Activated naive CD4-positive, alpha-beta T cell treated with anti-CD3 and anti-CD28 coated beads for 36 hours (primary cell): ENCODE data around the gene MACROD2. TPM values are rescaled to one million over a fixed set of nuclear protein-coding genes. Genes with fewer than 3 reads are reported as not detected.

ENCODE experiments used
- CTCF ChIA-PET: fragments of 350-600 bp; sonication (Branson Sonifier 250); formaldehyde crosslinking; loops from one replicate; lab custom pipeline; 2021; ENCODE audit warnings: antibody characterized with exemption; lab: Charles Lee
- DNase-seq: peaks from one replicate; pipeline ENCODE4 v3.0.0-alpha.2; 2020
- H3K27ac Mint-ChIP-seq: one replicate; pipeline ENCODE4 v1.8.0; 2021; ENCODE audit warnings: mild to moderate bottlenecking, mixed read lengths
- H3K27me3 Mint-ChIP-seq: one replicate; pipeline ENCODE4 v1.8.0; 2021; ENCODE audit warnings: low read depth, mixed read lengths
- H3K36me3 Mint-ChIP-seq: one replicate; pipeline ENCODE4 v1.8.0; 2021; ENCODE audit warnings: low read depth, mixed read lengths
- H3K4me1 Mint-ChIP-seq: one replicate; pipeline ENCODE4 v1.8.0; 2021; ENCODE audit warnings: low read depth, mixed read lengths
- H3K4me3 Mint-ChIP-seq: one replicate; pipeline ENCODE4 v1.8.0; 2021; ENCODE audit warnings: mild to moderate bottlenecking, moderate library complexity, mixed read lengths
- H3K9me3 Mint-ChIP-seq: one replicate; pipeline ENCODE4 v1.8.0; 2021; ENCODE audit warnings: mixed read lengths
- intact Hi-C: fragments of 100-400 bp; cut with micrococcal nuclease; formaldehyde crosslinking; loops from one replicate; pipeline ENCODE4 v1.15.1; 2023
- total RNA-seq, 2 experiments: library from RNA; stranded (reverse); gene quantifications; one replicate each; pipeline ENCODE4 v1.2.3, GENCODE V29; 2021

The MACROD2 gene
- total RNA-seq, 2 experiments from 2014 or later: not detected

GRCh38 chr20:14947536-14947935 is 952.2 kb downstream of the MACROD2 start:
- H3K4me1 Mint-ChIP-seq: no peaks in the 10 kb centered on the region
- peaks cover 9% of the 10 kb centered on the region for H3K9me3 Mint-ChIP-seq
- intact Hi-C loops: no loop called here
- H3K27me3 Mint-ChIP-seq: no peaks in the 10 kb centered on the region
- CTCF ChIA-PET: interaction anchor here (0.6 kb wide), 1 partner anchor 37 kb away, joined by 3 read pairs; no protein-coding TSS in a partner anchor
- no peak overlapping the region for H3K27ac Mint-ChIP-seq
- DNase-seq: no peak
- H3K4me3 Mint-ChIP-seq: no peak overlapping the region
- no peaks in the 10 kb centered on the region for H3K36me3 Mint-ChIP-seq

DNA sequence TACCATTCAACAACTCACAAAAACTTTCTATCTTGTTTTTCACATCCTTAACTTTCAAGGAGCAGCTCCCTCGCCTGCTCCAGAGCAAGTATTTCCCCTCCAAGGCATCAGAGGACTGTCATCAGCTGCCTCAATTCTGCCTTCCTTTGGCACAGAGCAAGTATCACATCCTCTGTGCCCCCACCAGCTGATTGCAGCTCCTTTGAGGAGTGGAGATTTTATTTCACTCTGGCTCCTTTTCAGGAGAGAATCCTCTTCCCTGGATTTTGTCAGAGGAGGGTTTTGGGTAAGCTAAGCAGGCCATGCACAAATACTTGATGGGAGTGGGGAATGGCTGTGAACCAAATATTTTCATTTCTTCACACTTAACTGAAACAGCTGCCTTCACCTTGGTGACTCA is 952.6 kb downstream of the MACROD2 start:
- intact Hi-C loops: no loop called here

DNA sequence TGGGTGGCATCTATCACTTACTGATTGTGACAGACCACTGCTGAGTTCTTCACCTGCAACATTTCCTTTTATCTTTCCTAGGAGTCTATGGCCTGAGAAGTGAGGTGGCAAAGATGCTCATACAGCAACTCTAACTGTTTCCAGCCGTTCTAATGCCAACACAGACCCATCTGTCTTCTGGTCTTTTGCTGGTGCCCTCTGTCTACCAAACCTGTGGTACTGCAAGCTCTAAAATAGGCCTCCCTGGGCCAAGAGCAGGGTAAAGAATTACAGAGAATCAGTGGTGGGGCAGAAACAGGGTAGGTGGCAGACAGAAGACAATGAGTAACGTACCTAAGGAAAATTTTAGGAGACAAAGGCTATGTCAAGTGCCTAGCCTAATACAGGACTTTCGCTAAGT is 953.1 kb downstream of the MACROD2 start:
- Mint-ChIP-seq H3K36me3 (no peaks in the 10 kb centered on the region), H3K27me3 (no peaks in the 10 kb centered on the region), H3K4me3 (no peak overlapping the region), H3K9me3 (peaks cover 9% of the 10 kb centered on the region), H3K4me1 (no peaks in the 10 kb centered on the region), H3K27ac (no peak overlapping the region)
- CTCF ChIA-PET: interaction anchor here (0.6 kb wide), 1 partner anchor 38 kb away, joined by 3 read pairs; no protein-coding TSS in a partner anchor
- intact Hi-C loops: no loop called here
- DNase-seq: no peak

More for the DNA sequence above, 952.6 kb downstream of the MACROD2 start:
- H3K4me1 Mint-ChIP-seq: no peaks in the 10 kb centered on the region
- DNase-seq: no peak
- H3K27me3 Mint-ChIP-seq: no peaks in the 10 kb centered on the region
- CTCF ChIA-PET: interaction anchor here (0.6 kb wide), 1 partner anchor 37 kb away, joined by 3 read pairs; no protein-coding TSS in a partner anchor
- H3K27ac Mint-ChIP-seq: no peak overlapping the region
- no peaks in the 10 kb centered on the region for H3K36me3 Mint-ChIP-seq
- peaks cover 9% of the 10 kb centered on the region for H3K9me3 Mint-ChIP-seq
- H3K4me3 Mint-ChIP-seq: no peak overlapping the region

DNA sequence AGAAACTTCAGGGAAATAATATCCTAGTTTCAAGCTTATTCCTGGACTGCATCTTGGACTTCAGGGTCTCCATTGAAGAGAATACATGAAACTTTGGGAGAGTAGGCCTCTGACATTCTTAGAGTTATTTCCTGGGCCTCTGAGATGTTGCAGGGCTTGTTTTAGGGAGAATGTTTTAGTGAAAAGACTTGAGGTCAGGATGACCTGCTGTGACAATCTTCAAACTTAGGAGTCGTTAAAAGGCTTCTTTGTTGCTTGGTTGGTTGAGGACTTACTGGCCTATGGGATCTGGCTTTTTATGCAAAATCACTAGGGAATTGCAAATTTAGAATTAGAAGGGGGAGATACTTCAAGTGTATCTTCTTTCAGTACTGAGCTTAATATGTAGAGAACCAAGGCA is 955.3 kb downstream of the MACROD2 start:
- H3K27ac Mint-ChIP-seq: no peak overlapping the region
- H3K4me1 Mint-ChIP-seq: no peaks in the 10 kb centered on the region
- H3K4me3 Mint-ChIP-seq: no peak overlapping the region

DNA sequence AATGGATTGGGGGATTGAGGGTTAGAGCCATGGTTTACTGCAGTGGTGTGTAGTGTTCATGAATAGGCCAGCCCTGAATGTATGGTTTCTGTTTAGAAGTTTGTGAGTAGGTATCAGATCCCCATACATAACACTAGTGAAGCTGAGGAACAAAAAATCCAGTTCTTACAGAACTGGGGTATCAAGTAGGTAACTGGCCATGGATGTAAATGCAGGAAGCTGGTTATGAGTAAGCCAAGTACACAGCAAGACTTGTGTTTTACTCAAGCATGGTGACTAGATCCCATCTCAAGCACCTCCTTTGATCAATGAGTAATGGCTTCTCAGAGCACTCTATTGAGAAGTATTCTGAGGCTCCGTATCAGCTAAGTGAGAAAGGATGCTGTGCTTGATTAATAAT is 955.8 kb downstream of the MACROD2 start:
- Mint-ChIP-seq H3K4me3 (no peak overlapping the region), H3K36me3 (no peaks in the 10 kb centered on the region), H3K27ac (no peak overlapping the region), H3K9me3 (peaks cover 5% of the 10 kb centered on the region), H3K27me3 (no peaks in the 10 kb centered on the region), H3K4me1 (no peaks in the 10 kb centered on the region)
- intact Hi-C loops: no loop called here
- CTCF ChIA-PET: no interaction called here
- DNase-seq: no peak

More for the DNA sequence above, 955.3 kb downstream of the MACROD2 start:
- CTCF ChIA-PET: no interaction called here
- peaks cover 5% of the 10 kb centered on the region for H3K9me3 Mint-ChIP-seq
- DNase-seq: no peak
- no peaks in the 10 kb centered on the region for H3K27me3 Mint-ChIP-seq
- H3K36me3 Mint-ChIP-seq: no peaks in the 10 kb centered on the region
- intact Hi-C loops: no loop called here

DNA sequence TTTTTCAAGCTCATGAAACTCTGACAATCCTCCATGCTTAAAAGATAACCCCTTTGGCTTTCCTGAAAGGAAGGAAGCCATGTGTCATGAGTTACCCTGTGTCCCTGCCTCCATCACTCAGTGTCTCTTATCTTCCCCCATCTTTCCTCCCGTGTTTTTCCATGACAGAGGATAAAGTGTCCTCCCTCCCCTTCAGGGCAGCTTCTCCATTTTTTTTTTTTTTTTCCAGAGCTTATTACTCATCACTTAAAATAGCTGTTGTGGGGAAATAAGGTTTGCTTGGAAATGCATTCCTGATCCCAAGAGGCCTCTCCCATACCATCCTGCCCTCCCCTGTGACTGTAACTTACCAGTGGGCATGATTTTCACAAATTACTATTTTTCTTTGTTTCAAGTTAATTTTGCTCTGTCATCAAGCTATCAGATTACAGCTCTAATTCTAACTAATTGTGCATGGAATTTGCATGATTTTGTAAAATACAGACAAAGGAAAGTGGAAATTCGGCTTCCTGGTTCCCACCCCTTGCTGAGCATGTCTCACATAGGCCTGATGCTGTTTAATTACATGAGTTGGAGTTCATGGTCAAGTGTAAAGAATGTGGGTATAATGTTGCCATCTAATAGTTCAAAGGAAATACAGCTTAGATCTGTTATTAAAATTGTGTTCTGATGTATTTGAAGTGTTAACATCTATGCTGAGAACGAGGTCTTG is 956.5 kb downstream of the MACROD2 start:
- Mint-ChIP-seq H3K27me3 (no peaks in the 10 kb centered on the region), H3K4me3 (no peak overlapping the region), H3K36me3 (no peaks in the 10 kb centered on the region), H3K27ac (no peak overlapping the region), H3K9me3 (peaks cover 5% of the 10 kb centered on the region), H3K4me1 (no peaks in the 10 kb centered on the region)
- intact Hi-C loops: no loop called here
- CTCF ChIA-PET: no interaction called here
- no peak for DNase-seq

GRCh38 chr20:14953736-14954135 is 958.4 kb downstream of the MACROD2 start:
- Mint-ChIP-seq H3K27ac (no peak overlapping the region), H3K27me3 (no peaks in the 10 kb centered on the region), H3K4me1 (no peaks in the 10 kb centered on the region), H3K36me3 (no peaks in the 10 kb centered on the region), H3K9me3 (peaks cover 5% of the 10 kb centered on the region), H3K4me3 (no peak overlapping the region)
- DNase-seq: no peak
- intact Hi-C loops: no loop called here
- CTCF ChIA-PET: no interaction called here

DNA sequence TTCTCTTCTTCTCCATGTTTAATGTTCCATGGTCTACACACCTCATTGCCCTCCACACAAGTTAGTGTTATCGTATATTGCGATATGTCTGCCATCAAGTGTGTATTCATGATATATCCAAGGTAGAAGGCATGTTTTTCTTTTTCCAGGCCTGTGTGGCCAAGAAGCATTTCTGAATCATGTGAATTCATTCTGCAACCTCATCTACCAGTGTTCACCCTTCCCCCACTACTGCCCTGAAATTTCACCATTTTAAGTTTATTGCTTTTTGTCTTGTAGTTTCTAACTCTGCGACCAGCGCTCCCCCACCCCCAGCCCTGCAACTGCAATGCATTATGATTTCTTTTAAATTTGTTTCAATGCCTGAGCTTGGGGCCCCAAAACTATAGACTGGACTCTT is 960.1 kb downstream of the MACROD2 start:
- DNase-seq: no peak
- CTCF ChIA-PET: no interaction called here
- Mint-ChIP-seq H3K27ac (no peak overlapping the region), H3K27me3 (no peaks in the 10 kb centered on the region), H3K9me3 (peaks cover 5% of the 10 kb centered on the region), H3K4me1 (no peaks in the 10 kb centered on the region), H3K4me3 (no peak overlapping the region), H3K36me3 (no peaks in the 10 kb centered on the region)
- intact Hi-C loops: no loop called here

GRCh38 chr20:14956026-14956425 is 960.7 kb downstream of the MACROD2 start:
- Mint-ChIP-seq H3K9me3 (no peaks in the 10 kb centered on the region), H3K36me3 (no peaks in the 10 kb centered on the region), H3K4me3 (no peak overlapping the region), H3K27ac (no peak overlapping the region), H3K27me3 (no peaks in the 10 kb centered on the region), H3K4me1 (no peaks in the 10 kb centered on the region)
- CTCF ChIA-PET: no interaction called here
- intact Hi-C loops: no loop called here
- no peak for DNase-seq

DNA sequence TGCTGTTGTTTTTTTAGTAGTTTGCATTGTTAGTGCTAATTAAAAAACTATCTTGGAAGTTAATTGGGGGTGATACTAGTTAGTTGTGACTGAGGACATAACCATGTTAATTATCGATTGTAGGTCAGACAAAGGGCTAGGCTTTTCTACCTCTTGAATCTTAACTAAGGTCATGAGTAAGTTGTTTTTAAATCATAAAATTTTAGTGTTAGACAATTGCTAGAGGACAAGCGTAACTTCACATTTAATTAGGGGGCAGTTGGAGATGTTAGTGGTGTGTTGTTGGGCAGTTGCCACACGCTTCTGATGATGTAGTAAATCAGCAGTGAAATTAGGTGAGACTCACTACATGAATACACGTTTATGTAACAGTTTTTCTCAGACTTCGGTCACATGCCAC is 961.2 kb downstream of the MACROD2 start:
- DNase-seq: no peak
- no peak overlapping the region for H3K27ac Mint-ChIP-seq
- no peaks in the 10 kb centered on the region for H3K4me1 Mint-ChIP-seq
- H3K27me3 Mint-ChIP-seq: no peaks in the 10 kb centered on the region
- intact Hi-C loops: no loop called here
- no peak overlapping the region for H3K4me3 Mint-ChIP-seq
- H3K36me3 Mint-ChIP-seq: no peaks in the 10 kb centered on the region
- CTCF ChIA-PET: no interaction called here
- H3K9me3 Mint-ChIP-seq: no peaks in the 10 kb centered on the region

DNA sequence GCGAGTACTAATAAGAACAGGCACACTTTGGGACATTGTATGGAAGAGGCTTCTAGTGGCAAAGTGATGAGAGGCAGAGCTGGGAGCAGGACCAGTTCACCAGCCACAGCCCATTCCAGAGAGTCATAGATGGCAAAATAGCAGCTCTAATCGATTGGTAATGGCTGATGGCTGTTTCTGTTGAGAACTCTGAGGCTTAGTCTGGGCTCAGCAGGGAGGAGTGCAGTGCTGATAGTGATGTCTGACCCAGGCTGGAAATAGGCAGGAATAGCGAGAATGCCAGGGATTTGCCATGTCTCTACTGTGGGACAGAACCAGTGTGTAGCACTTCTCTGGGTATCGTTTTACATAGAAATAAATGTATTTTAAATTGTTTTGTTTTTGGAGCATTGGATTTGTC is 962.1 kb downstream of the MACROD2 start:
- Mint-ChIP-seq H3K27me3 (no peaks in the 10 kb centered on the region), H3K4me3 (no peak overlapping the region), H3K36me3 (no peaks in the 10 kb centered on the region), H3K27ac (no peak overlapping the region), H3K9me3 (no peaks in the 10 kb centered on the region), H3K4me1 (no peaks in the 10 kb centered on the region)
- CTCF ChIA-PET: no interaction called here
- DNase-seq: no peak
- intact Hi-C loops: no loop called here

- no peaks in the 10 kb centered on the region for H3K36me3 Mint-ChIP-seq
Observed at GRCh38 chr20:14958626-14959025, 963.3 kb downstream of the MACROD2 start.

More at GRCh38 chr20:14958626-14959025, 963.3 kb downstream of the MACROD2 start:
- CTCF ChIA-PET: no interaction called here
- intact Hi-C loops: no loop called here
- H3K9me3 Mint-ChIP-seq: no peaks in the 10 kb centered on the region
- no peak overlapping the region for H3K4me3 Mint-ChIP-seq
- DNase-seq: no peak
- H3K27me3 Mint-ChIP-seq: no peaks in the 10 kb centered on the region
- H3K27ac Mint-ChIP-seq: no peak overlapping the region
- H3K4me1 Mint-ChIP-seq: no peaks in the 10 kb centered on the region
